ENCODE measurements around the gene IL1A. TPM values are rescaled to one million over a fixed set of nuclear protein-coding genes. Genes with fewer than 3 reads are reported as not detected.

Gene IL1A
- total and polyA plus RNA-seq, 2 donors (not counting 3 experiments of a cell fraction or from before 2014, with no cell fraction given) = 0.29 to 1.4 TPM

- ChIA-PET CTCF (interaction anchor here (1.0 to 3.0 kb wide), 8 partner anchors 10 to 222 kb away, joined by 3 to 20 read pairs (median 8); no protein-coding TSS in a partner anchor), POLR2A (no interaction called here)
- dilution Hi-C loops (cut with MboI; ENCODE audit: extremely low pct_ligation_motif_present, low sequenced_read_pairs) (no loop called here), intact Hi-C loops (cut with micrococcal nuclease) (no loop called here)
- no TSS peak for BruUV-seq (replicated peaks)
- FAIRE-seq (no peak), DNase-seq (ENCODE audit: low read depth, low spot score) (no peak)
- Histone ChIP-seq H3K79me2 (ENCODE audit: control insufficient read depth, insufficient read depth, low read length) (no peaks in the 10 kb centered on the region), H3K4me2 (ENCODE audit: insufficient read depth, low read length) (no peak overlapping the region), H3K27me3 (ENCODE audit: control insufficient read depth in 2 of 2, insufficient read depth in 2 of 2, low read length in 2 of 2) (no peaks in the 10 kb centered on the region), H3K9me1 (replicated peaks; ENCODE audit: control insufficient read depth, extremely low read depth, insufficient read depth, low read length) (no peaks in the 10 kb centered on the region), H4K20me1 (replicated peaks; ENCODE audit: control insufficient read depth, extremely low read depth, insufficient read depth, low read length) (no peaks in the 10 kb centered on the region), H3K4me3 (replicated peaks in 1 of 3; ENCODE audit: insufficient read depth in 1 of 3, low read depth in 1 of 3, low read length in 3 of 3) (no peak overlapping the region), H3K9me3 (replicated peaks; ENCODE audit: control insufficient read depth, insufficient read depth, low read length) (no peaks in the 10 kb centered on the region), H3K36me3 (ENCODE audit: control insufficient read depth in 2 of 2, extremely low read depth in 1 of 2, insufficient read depth in 2 of 2, low read length in 2 of 2) (peaks cover 0 to 21% of the 10 kb centered on the region in 2 experiments), H3K9ac (replicated peaks; ENCODE audit: extremely low read depth, insufficient read depth, low read length) (no peak overlapping the region), H2AFZ (ENCODE audit: low read depth, low read length) (no peak overlapping the region), H3K4me1 (ENCODE audit: control insufficient read depth, extremely low read depth, insufficient read depth, low read length) (no peaks in the 10 kb centered on the region), H3K27ac (ENCODE audit: insufficient read depth, low read depth, low read length) (no peak overlapping the region)
- TF ChIP-seq FOS (IDR thresholded peaks at IDR 0.05; ENCODE audit: borderline replicate concordance, insufficient read depth, low read length) (no peak), GATA2 (IDR thresholded peaks at IDR 0.05; ENCODE audit: insufficient read depth, insufficient read length, low read depth, low read length) (no peak), MAX (IDR thresholded peaks at IDR 0.05; ENCODE audit: insufficient read depth, insufficient read length) (no peak), POLR2A (IDR thresholded peaks at IDR 0.05; ENCODE audit: low read depth, low read length) (no peak), EZH2 (IDR thresholded peaks at IDR 0.05; ENCODE audit: borderline replicate concordance, low read depth, low read length, severe bottlenecking) (no peak), CTCF (IDR thresholded peaks at IDR 0.05; ENCODE audit: extremely low read depth in 1 of 2, insufficient read depth in 1 of 2, low read depth in 1 of 2, low read length in 2 of 2) (no peak), MYC (IDR thresholded peaks at IDR 0.05; ENCODE audit: low read depth, low read length) (no peak)
Observed at GRCh38 chr2:112737542-112738232, 46.6 kb downstream of the IL1A start.

Measured in endothelial cell of umbilical vein (primary cell).